CD4-positive, alpha-beta T cell treated with Interleukin-15 for 4 hours (primary cell): ENCODE measurements around the gene DCLK1.
"Not testable (repeated sequence)": the region's sequence is repeated elsewhere in the genome, so short reads cannot be mapped to it uniquely, and the experiment has no call there.

Source experiments
- DNase-seq: peaks from one replicate; pipeline ENCODE4 v3.0.0-alpha.2; 2020; ENCODE audit warnings: low spot score

Gene DCLK1

GRCh38 chr13:35984287-35984686 is 146.9 kb downstream of the DCLK1 start:
- DNase-seq, result no peak

- not testable (repeated sequence) for DNase-seq
Observed at GRCh38 chr13:35983703-35984102, 147.5 kb downstream of the DCLK1 start.

- DNase-seq, result no peak
Observed at GRCh38 chr13:35983206-35983605, 148.0 kb downstream of the DCLK1 start.

- no peak for DNase-seq
Observed at GRCh38 chr13:35979361-35979951, 151.7 kb downstream of the DCLK1 start.

GRCh38 chr13:35978607-35979316 is 152.4 kb downstream of the DCLK1 start:
- peak; percentile 32 for DNase-seq

- no peak for DNase-seq
Observed at GRCh38 chr13:35977060-35977459, 154.1 kb downstream of the DCLK1 start.

- DNase-seq, result no peak
Observed at GRCh38 chr13:35976126-35976525, 155.1 kb downstream of the DCLK1 start.

- DNase-seq, result not testable (repeated sequence)
Observed at GRCh38 chr13:35966951-35967350, 164.2 kb downstream of the DCLK1 start.

- DNase-seq, result no peak
Observed at GRCh38 chr13:35966024-35966423, 165.2 kb downstream of the DCLK1 start.

GRCh38 chr13:35965226-35965927 is 165.8 kb downstream of the DCLK1 start:
- DNase-seq, result no peak

GRCh38 chr13:35964863-35965180 is 166.4 kb downstream of the DCLK1 start:
- no peak for DNase-seq

GRCh38 chr13:35964011-35964862 is 166.9 kb downstream of the DCLK1 start:
- DNase-seq, result no peak

GRCh38 chr13:35961461-35962220 is 169.5 kb downstream of the DCLK1 start:
- DNase-seq, result no peak

- no peak for DNase-seq
Observed at GRCh38 chr13:35961002-35961401, 170.2 kb downstream of the DCLK1 start.

- no peak for DNase-seq
Observed at GRCh38 chr13:35957996-35958395, 173.2 kb downstream of the DCLK1 start.

- no peak for DNase-seq
Observed at GRCh38 chr13:35957241-35957731, 173.9 kb downstream of the DCLK1 start.

- no peak for DNase-seq
Observed at GRCh38 chr13:35956074-35956473, 175.1 kb downstream of the DCLK1 start.

GRCh38 chr13:35954207-35954560 is 177.0 kb downstream of the DCLK1 start:
- DNase-seq, result no peak

GRCh38 chr13:35953537-35954206 is 177.5 kb downstream of the DCLK1 start:
- no peak for DNase-seq

- no peak for DNase-seq
Observed at GRCh38 chr13:35947315-35947714, 183.9 kb downstream of the DCLK1 start.

GRCh38 chr13:35945368-35945767 is 185.8 kb downstream of the DCLK1 start:
- DNase-seq, result no peak
